EL (cell line): ENCODE results near the gene CPXM2.
"Not testable (repeated sequence)": the region's sequence is repeated elsewhere in the genome, so short reads cannot be mapped to it uniquely, and the experiment has no call there.

Source experiments
- DNase-seq: peaks from one replicate; pipeline ENCODE4 v3.0.0-alpha.2; 2016

The CPXM2 gene

GRCh38 chr10:123761666-123762230 lies 129.9 kb downstream of the CPXM2 start:
- DNase-seq = no peak

- DNase-seq = no peak
Measured at GRCh38 chr10:123761038-123761428, 130.6 kb downstream of the CPXM2 start.

- DNase-seq = no peak
Measured at GRCh38 chr10:123760356-123761037, 131.1 kb downstream of the CPXM2 start.

DNA sequence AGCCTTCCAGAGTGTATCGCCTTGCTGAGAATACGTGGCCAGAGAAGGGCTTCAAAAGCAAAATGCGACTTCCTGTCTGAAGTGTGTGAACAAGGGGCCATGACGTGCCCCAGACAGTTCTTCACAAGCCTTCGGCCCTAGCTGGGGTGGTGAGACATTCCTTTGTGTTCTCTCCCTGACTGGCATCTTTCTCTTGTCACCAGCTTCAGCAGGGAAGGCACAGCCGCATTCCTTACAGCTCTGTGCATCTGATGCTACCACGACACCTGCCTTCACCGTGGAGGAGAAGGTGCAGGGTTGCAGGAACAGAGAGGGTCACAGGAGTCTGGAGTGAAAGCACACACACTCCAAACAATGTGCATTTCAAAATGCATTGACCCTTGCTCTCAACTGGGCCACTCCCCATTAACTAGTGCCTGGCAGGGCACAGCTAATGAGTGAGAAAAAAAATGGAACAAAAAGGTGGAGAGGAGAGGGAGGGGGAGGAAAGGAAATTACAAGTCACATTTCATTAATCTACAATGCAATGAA lies 132.0 kb downstream of the CPXM2 start:
- DNase-seq = no peak

GRCh38 chr10:123759041-123759440 lies 132.6 kb downstream of the CPXM2 start:
- no peak for DNase-seq

DNA sequence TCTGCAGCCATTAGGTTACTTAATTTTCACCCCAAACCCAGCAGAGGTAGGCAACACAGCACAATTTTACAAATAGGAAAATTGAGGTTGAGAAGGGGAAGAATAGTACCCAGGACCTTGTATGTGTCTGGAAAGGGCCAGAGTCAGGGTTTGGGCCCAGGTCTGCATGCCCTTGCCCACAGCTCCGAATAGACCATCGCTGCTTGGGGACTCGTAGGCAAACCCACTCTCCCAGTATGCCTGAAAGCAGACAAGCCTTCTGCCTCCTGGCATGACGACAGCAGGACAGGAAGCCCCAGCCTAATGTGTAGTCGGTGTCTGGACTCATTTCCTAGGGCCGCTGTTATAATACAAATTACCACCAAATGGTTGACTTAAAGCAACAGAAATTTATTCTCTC lies 133.8 kb downstream of the CPXM2 start:
- no peak for DNase-seq

DNA sequence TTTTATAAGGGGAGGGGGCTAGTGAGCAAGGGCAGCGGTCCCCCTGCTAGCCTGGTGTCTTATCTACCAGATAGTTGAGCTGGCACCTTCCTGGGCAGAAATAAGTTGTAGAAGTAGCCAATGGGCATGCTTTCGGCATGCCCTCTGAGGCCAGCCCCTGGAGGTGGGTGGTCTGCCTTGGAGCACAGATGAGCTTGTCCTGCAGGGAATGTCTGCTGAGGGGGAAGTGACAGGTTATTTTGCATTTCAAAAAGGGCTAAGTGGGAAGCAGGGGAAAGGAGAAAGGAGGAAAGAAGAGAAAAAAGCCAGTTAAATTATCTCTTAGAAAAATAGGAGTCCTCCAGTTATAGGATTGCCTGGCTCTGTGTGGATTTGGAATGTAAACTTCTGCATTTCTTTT lies 136.5 kb downstream of the CPXM2 start:
- DNase-seq = no peak

GRCh38 chr10:123754123-123754522 lies 137.5 kb downstream of the CPXM2 start:
- DNase-seq = no peak

DNA sequence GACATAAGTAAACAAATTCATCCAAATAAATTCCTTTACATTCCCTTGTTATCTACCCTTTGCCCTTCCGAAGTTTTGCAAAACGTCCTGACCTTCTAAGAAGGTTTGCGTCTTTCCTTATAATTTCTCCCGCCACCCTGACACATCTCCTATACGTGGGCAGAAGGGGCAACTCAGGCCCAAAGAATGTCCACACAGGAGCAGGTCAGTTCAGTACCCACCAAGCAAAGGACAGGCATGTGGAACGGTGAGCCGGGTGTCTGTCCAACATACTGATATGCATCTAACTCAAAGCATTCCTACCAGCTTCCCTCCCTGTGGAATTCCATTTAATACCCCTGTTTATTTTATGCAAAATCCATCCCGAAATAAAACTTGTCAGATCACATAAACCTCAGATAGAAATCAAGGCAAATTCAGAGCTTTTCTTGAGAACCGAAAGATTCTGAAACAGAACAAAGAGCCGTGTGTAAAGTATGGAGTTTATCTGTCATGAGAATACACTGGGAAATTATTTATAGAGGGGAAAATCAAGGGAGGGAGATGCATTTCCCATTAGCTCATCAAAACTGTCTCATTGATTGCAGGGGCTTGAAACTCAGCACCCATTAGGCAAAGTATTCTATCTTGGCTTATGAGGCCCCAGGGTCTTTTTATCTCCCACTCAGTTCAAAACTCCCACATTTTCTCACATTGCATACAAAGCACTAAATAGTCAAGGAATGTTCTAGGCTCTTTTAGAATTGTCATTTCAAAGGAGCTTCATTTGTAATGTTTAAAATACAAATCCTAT lies 140.1 kb downstream of the CPXM2 start:
- DNase-seq = no peak

GRCh38 chr10:123750901-123751300 lies 140.7 kb downstream of the CPXM2 start:
- DNase-seq = no peak

GRCh38 chr10:123748711-123749110 lies 142.9 kb downstream of the CPXM2 start:
- no peak for DNase-seq

DNA sequence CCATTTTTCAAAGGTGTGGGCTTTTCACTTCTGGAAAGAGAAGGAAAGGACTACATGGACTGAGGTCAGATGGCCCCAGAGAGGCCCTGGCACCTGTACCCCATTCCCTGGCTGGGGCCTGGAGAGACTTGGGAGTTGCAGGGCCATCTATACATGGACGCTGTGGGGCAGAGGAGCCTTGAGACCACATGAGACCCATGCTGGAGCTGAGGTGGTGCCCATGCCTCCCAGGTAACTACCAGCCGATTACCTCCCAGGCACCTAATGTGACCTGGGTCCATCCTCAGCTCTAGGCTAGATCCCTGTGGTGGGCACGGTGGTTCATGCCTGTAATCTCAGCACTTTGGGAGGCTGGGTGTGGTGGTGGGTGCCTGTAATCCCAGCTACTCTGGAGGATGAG lies 144.2 kb downstream of the CPXM2 start:
- no peak for DNase-seq

GRCh38 chr10:123746942-123747341 lies 144.7 kb downstream of the CPXM2 start:
- no peak for DNase-seq

- DNase-seq = no peak
Measured at GRCh38 chr10:123746520-123746919, 145.1 kb downstream of the CPXM2 start.

DNA sequence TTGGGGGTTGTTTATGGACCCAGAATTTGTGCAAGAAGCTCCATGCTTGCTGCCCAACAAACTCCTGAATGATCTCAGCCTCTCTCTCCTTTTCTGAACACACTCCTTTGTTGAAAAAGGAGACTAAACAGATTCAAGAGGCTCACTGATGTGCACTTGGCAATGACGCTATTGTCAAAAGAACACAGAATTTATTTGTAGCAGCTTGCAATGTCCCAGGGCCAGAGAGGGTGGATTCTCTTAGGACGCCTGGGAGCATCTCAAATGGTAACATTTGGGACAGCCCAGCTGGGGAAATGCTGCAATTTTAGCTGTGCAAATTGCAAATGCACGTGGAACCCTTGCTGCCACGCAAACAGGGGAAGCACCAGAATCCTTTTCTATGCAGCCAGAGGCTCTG lies 145.5 kb downstream of the CPXM2 start:
- DNase-seq = no peak

GRCh38 chr10:123744224-123744536 lies 147.4 kb downstream of the CPXM2 start:
- DNase-seq = no peak

DNA sequence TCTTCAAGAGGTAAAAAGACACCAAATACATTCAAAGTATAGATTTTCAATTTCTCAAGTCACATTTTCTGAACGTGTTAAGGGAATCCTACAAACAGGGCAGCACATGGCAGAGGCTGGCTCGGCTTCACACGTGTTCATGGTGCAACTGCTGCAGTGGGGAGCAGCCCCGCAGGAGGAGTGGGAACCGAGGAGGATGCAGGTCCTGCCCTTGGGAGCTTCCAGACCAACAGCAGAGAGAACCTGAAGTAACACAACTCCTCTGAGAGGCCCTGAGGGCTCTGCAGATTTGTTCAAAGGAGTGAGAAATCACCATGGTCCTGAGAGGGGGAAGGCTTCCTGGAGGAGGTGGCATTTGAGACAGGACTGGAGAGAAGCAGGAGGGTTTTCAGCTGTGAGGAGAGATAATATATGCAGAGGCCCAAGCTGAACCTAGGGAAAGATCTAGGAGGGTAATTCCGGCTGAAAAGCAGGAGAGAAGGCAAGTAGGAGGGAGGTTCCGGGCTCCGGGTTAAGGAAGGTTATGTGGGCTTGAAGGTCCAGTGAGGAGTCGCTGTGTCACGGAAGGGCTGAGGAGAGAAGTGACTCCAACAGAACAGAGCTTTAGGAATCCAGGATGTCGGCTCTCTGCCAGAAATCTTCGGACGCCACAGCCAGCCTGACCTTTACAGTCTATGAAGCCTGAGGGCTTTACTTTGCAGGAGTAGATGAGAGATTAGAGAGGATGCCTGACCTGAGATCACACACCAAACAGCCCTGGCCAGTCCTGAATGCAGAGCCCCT lies 148.0 kb downstream of the CPXM2 start:
- peak; percentile 57 for DNase-seq

DNA sequence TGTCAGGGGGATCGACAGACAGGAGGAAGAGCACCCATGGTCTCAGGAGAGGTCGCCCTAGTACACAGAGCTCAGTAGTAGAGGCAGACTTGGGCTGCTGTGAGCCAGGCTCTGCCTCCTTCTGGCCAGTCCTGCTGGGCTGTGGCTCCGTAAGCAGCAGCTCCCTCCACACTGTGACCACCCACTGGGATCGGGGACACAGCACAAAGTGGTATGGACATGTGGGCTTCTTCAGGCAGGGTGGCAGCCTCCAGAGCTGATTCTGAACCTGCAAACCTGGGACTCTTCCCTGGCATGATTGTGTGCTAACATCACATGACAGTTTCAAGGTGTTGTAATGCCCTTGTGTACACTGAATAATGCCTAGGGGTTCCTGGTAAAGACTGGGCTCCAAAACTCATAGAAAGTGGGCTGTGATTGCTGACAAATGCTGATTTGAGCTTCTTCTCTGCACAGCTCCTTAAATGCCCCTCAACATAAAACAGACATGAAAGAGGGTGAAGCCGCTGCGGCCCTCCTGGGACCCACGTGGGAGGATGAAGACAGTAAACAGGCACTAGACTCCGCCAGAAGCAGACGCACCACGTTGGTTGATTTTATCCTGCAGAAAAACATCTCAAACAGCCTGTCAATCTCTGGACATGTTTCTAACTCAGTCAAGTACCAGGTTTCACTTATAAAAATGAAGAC lies 148.7 kb downstream of the CPXM2 start:
- DNase-seq = no peak

DNA sequence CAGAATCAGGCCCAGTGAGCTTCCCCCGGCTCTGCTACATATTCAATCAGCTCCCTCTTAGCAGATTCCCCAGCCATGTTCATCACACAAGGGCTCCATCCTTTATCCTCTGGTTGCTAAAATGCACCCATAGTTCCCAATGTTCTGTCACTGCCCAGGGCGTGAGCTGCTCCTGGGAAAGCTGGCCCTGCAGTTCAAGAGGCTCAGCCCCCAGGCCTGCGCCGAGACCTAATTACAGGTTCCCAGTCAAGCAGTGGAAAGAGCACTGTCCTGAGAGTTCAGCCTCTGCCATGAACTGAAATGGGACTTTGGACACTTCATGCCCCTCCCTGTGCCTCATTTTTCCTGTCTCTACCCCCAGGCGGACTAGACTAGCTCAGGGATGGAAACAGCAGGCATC lies 149.9 kb downstream of the CPXM2 start:
- DNase-seq = no peak

DNA sequence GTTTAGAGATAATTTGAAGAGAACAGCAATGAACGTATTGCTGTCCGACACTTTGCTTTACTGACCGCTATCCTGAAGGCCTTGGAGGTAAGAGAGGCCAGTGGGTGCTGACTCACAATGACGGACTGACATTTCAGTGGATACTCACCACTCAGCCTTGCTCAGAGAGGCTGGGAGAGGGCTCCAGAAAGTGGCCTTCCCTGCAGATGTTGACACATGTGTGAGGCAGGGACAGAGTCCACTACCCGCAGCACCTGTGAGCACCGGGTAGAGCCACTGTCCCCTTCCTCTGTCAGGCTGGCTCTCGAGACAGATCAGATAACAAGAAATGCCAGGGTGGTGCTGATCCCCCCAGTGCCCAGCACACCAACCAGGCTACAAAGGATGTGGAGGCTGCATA lies 150.5 kb downstream of the CPXM2 start:
- no peak for DNase-seq

- DNase-seq = not testable (repeated sequence)
Measured at GRCh38 chr10:123736917-123737316, 154.7 kb downstream of the CPXM2 start.

DNA sequence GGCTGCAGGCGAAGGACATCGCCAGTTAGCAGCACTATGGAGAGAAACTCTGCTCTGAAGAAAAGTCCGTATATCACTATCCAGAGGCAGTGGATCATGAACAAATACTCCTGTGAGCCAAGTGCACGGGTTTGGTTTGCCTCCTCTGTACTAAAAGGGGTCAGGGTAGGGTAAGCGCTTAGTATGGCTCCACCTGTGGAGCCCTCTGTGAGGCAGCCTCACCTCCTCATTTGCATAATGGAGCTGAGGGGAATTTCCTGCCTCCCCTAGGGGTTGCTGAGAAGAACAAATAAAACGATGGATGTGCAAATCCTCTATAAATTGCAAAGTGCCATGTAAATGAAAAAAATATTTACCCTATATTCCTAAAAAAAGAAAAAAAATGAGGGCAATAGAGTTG lies 162.1 kb downstream of the CPXM2 start:
- no peak for DNase-seq

- DNase-seq = no peak
Measured at GRCh38 chr10:123726836-123727235, 164.8 kb downstream of the CPXM2 start.
